GM19324 (cell line): ENCODE results near the gene RASA4.
"Not testable (repeated sequence)": the region's sequence is repeated elsewhere in the genome, so short reads cannot be mapped to it uniquely, and the experiment has no call there.

Experiments
- ATAC-seq: cut with Tn5 transposase; IDR thresholded peaks from one replicate; pipeline ENCODE4 v1.9.1; 2021; ENCODE audit warnings: mild to moderate bottlenecking, moderate library complexity; ENCODE audit not compliant: unreplicated experiment, low FRiP score

RASA4 gene

DNA sequence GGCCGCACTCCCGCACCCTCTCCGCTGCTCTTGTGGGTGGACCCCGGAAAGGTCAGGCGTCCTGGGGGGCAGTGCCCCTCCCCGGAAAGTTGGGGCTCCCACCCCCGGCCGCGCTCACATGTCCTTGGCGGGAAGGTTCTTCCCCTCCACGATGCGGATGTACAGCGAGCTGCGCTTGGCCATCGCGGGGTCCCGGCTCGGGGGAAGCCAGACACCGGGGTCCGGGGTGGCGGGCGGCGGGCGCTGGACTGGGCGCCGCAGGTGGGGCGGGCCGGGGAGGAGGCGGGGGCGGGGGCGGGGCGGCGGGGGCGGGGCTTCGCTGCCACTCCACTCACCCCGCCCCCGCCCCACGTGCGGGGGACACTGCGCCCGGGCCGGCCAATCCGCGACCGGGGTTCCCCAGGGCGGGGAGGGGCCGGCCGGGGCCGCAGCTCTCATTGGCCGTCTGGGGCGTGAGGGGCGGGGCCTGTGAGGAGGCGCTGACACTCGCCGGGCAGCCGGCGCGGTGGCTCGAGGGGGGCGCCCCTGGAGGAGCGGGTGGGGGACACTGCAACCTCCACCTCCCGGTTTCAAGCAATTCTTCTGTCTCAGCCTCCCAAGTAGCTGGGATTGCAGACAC lies at the start of gene RASA4:
Gene RASA4, minus strand, starts transcription at position 250 of the 619 bp plus-strand sequence. Its CDS starts 67 bp downstream, at position 183.
- peak; percentile 79 for ATAC-seq

- ATAC-seq, result not testable (repeated sequence)
These were observed 48.2 kb upstream of the RASA4 start for GRCh38 chr7:102664765-102665164.

DNA sequence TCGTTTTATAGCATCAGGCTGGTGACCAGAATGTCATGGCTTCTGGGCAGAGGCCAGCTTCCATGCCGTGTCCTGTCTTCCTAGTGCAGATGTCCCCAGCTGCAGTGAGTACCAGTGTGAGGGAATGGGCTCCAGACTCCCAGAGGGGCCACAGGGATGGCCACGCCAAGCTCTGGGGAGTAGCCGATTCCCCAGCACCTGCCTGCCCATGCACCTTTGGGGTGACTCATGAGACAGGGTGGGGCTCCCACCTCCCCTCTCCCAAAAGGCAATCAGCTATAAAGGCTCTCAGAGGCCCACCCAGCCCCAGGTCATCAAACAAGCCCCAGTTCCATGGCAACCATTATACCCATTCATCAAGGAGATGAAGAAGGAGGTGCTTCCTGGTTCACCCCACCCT lies 33.4 kb upstream of the RASA4 start, which contains the start of gene SPDYE2B:
Gene SPDYE2B, plus strand, starts transcription at position 396 of the 400 bp plus-strand sequence. CDS start 2,030 bp downstream, outside the sequence.
- not testable (repeated sequence) for ATAC-seq

GRCh38 chr7:102647813-102648212 lies 31.3 kb upstream of the RASA4 start:
- ATAC-seq, result not testable (repeated sequence)

- not testable (repeated sequence) for ATAC-seq
These were observed 26.8 kb upstream of the RASA4 start for GRCh38 chr7:102643404-102643803.

- ATAC-seq, result not testable (repeated sequence)
These were observed 26.1 kb upstream of the RASA4 start, which contains the start of gene UPK3BL1 for GRCh38 chr7:102642691-102643090. UPK3BL1 (minus strand) TSS chr7:102642791; CDS start chr7:102642741, 50 bp downstream.

- not testable (repeated sequence) for ATAC-seq
These were observed 22.3 kb upstream of the RASA4 start for GRCh38 chr7:102638848-102639247.

GRCh38 chr7:102636956-102637355 lies 20.4 kb upstream of the RASA4 start:
- not testable (repeated sequence) for ATAC-seq

GRCh38 chr7:102635354-102635753 lies 18.8 kb upstream of the RASA4 start:
- not testable (repeated sequence) for ATAC-seq

DNA sequence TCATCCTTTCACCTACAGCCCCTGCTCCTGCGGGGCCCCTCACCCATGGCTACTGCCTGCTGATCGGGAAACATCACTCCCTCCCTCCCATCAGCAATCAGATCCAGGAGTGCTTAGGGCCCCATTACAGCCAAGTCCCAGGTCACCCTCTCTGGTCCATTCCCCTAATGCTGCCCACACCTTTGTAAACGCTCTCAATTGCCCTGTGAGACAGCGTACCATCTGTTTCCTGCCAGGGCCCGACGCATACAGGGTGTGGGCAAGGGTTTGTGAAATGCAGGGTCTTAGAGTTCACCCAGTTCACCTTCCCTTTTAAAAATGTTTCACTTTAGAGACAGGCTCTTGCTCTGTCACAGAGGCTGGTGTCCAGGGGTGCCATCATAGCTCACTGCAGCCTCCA lies 17.7 kb upstream of the RASA4 start:
- ATAC-seq, result not testable (repeated sequence)

GRCh38 chr7:102630622-102631021 lies 14.1 kb upstream of the RASA4 start:
- ATAC-seq, result not testable (repeated sequence)

GRCh38 chr7:102627271-102627904 lies 10.8 kb upstream of the RASA4 start:
- not testable (repeated sequence) for ATAC-seq

DNA sequence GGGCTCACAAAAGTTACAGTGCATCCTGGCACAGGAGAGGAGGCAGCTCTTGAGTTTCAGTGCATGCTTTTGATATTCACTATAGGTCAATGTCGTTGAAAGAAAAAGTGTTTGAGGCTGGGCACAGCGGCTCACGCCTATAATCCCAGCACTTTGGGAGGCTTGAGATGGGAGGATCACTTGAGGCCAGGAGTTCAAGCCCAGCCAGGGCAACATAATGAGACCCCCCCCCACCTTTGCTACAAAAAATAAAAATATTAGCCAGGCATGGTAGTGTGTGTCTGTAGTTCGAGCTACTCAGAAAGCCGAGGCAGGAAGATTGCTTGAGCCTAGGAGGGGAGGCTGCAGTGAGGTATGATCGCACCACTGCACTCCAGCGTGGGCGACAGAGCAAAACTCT lies 1.6 kb upstream of the RASA4 start:
- not testable (repeated sequence) for ATAC-seq

GRCh38 chr7:102615930-102616329 lies 626 bp downstream of the RASA4 start:
- ATAC-seq, result not testable (repeated sequence)

DNA sequence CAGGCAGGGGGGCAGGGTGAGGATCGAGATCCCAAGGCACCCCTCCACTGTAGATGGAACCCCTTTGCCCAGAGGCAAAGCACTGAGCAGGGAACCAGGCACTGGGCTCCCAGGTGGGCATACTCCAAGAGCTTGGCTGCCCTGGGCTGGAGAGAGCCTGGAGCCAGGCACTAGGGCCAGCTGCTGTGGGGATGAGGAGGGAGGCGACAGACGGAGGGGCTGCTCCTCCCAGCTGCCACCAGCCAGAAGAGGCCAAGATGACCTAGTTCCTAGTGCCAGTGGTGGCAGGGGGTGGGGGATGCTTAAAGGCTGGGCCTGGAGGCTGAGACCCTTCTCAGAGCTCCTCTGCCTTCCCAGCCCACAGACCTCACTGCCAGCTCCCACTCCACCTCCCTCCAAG lies 1.7 kb downstream of the RASA4 start:
- ATAC-seq, result not testable (repeated sequence)

DNA sequence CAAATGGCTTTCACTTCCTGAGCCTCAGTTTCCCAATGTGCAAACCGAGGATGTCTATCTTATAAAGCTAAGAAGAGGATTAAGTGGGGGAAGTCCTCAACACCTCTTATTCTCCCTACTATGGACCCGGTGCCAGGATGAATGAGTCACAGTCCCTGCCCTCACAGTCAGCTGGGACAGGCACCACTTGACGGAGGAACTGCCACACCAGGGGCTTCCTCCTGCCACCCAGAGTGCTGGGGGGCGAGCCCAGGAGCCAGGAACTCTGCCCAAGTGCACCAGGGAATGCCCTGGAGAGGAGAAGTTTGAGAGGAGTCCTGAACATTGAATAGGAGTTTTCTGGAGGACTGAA lies 2.2 kb downstream of the RASA4 start:
- peak; percentile 25 for ATAC-seq

GRCh38 chr7:102613575-102614345 lies 2.8 kb downstream of the RASA4 start:
- ATAC-seq, result peak; percentile 72

DNA sequence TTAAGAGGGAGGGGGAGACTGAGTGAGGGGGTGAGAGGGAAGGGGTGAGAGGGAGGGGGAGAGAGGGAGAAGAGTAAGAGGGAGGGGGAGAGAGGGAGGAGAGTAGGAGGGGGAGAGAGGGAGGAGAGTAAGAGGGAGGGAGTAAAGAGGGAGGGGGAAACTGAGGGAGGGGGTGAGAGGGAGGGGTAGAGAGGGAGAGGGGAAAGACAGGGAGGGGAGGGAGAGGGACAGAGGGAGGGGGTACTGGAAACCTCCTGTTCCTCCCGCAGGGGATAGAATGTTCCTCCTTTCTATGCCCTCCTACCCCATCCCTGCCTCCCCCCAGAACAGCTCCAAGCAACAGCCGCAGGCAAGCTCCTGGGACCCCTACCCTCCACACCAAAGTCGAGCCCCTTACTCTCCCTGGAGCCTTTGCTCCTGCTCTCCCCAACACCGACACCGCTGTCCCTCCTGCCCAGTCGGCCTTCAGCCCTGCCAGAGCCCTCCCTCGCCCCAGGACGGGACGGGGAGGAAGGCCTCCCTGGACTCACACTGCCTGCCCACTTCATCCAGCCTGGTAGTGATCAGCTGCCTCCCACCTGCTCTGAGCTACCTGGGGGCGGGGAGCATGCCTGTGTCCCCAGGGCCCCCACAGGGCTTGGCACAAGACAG lies 4.8 kb downstream of the RASA4 start:
- ATAC-seq, result not testable (repeated sequence)

GRCh38 chr7:102611013-102611674 lies 5.4 kb downstream of the RASA4 start:
- peak; percentile 21 for ATAC-seq

- not testable (repeated sequence) for ATAC-seq
These were observed 6.1 kb downstream of the RASA4 start for GRCh38 chr7:102610441-102610840.
